Measurements from ENCODE around the gene OLFML2B.
"Not testable (repeated sequence)": the region's sequence is repeated elsewhere in the genome, so short reads cannot be mapped to it uniquely, and the experiment has no call there.

Gene OLFML2B

DNA sequence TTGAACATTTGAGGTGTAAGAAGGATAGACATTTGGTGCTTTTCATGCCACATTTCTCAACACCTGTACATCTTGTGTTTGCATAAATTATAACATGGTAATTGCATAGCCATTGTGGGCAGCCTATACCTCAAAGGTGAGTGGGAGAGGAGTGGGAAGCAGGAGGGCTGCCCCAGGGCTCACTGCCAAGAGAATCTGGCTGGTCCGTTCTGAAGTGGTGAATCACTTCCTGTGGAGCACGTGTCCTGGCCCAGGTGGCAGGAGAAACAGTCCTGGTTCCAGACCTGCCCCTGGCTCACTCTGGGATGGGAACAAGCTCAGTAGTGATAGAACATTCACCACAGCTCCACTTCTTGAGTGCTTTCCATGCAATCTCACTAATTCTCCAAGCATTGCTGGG lies 11.6 kb upstream of the OLFML2B start:
- no peak for DNase-seq (ENCODE audit: low read depth)

DNA sequence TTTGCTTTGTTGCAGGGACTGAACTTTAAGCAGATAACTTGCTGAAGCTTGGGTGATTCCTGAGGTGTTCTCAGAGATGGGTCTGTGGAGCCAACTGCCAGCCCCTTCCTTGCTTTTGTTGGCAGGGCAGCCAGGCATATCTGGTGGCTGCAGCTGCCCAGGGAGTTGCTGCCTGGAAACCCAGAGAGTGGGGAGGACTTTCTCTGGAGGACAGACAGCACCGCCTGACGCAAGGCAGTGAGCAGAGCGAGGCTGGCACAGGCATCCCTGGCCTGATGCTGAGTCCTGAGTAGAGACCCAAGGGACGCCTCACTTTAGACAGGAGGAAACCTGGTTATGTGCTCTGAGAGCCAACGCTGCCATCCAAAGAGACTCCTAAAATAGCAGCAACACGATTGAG lies 9.8 kb upstream of the OLFML2B start:
- no peak for DNase-seq (ENCODE audit: low read depth)

- DNase-seq (ENCODE audit: low read depth) = no peak
Observed at GRCh38 chr1:162030759-162031280, 7.2 kb upstream of the OLFML2B start.

DNA sequence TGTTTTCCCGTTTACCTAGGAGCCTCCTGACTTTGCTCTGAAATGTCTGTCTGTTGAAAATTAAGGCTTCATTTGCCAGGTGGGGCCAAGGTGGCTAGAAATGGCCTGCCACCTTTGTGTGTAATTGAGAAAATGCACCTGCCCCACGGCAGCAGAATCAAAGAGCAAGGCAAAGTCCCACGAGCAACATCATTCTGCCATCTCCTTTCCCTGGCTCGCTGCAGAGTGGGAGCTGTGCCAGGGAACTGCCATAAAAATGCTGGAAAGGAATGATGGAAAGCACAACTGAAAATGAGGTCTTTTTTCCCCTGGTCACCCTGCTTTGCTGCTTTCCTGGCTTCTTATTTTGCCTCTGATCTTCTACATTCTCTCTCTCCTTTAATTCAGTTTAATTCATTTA lies 5.5 kb upstream of the OLFML2B start:
- DNase-seq (ENCODE audit: low read depth) = no peak

DNA sequence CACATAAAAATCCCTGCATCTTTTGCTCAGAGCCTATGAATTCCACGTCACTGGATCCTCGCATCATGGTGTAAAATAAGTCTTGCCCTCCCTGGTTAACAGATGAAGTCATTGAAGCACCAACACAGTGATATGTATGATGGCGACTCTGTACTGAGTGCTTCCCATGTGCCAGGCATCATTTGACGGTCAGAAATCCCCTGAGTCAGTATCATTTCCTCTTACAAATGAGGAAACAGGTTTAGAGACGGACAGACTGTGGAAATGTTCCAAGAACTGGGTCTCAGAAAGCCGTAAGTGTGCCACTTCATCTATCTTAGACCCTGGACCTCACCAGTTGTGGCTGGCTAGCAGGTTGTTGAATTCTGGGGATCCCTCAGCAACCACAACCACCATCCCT lies 5.1 kb upstream of the OLFML2B start:
- DNase-seq (ENCODE audit: low read depth) = no peak

- no peak for DNase-seq (ENCODE audit: low read depth)
Observed at GRCh38 chr1:162026881-162027280, 3.2 kb upstream of the OLFML2B start.

DNA sequence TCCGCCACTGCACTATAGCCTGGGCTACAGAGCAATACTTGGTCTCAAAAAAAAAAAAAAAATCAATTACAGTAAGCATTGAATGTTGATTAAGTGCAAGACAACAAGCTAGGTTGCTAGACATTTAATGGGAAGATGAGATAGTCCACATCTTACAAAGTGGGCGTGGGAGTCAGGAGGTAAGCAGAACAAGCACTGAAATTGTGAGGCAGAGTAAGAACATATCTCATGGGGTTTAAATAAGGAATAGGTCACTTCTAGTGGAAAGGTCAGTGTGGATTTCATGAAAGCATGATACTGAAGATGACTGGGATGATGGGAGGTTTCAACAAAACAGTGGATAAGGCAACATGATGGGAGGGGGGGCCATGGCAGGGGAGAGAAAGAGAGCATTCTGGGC lies 1.9 kb upstream of the OLFML2B start:
- no peak for DNase-seq (ENCODE audit: low read depth)

DNA sequence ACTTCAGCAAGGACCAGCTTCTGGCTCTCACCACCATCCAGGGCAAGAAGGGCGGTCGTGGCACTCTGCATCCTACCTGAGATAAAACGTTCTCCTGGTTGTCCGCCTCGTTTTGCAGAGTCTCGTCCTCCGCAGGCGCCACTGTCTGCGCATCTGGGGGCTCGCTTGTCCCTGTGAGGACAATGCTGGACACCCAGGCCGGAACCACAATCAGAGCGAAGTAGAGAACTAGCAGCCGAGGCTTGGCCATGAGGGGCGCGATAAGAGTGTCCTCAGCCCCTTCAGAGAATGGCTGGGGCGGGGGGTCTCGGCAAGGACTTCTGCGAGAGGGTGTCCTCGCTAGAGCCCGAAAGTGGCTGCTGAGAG lies 505 bp downstream of the OLFML2B start:
- no peak for DNase-seq (ENCODE audit: low read depth)

DNA sequence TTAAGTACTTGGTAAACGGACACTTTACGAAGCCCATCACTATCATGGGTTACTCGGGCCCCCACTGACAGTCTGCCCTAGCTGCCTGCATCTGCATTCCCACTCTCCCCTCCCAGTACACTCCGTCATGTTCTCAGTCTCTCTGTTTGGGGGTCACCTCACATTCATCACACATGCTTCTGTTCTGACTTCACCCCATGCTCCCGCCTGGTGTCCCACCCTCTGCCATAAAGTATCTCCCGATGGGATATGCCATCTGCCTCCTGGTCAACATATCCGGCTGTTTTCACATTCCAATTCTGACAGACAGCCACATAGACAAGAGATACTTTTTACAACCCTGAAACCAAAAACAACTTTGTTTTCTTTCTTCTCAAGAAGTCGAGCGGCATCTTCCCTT lies 1.0 kb downstream of the OLFML2B start:
- DNase-seq (ENCODE audit: low read depth) = no peak

DNA sequence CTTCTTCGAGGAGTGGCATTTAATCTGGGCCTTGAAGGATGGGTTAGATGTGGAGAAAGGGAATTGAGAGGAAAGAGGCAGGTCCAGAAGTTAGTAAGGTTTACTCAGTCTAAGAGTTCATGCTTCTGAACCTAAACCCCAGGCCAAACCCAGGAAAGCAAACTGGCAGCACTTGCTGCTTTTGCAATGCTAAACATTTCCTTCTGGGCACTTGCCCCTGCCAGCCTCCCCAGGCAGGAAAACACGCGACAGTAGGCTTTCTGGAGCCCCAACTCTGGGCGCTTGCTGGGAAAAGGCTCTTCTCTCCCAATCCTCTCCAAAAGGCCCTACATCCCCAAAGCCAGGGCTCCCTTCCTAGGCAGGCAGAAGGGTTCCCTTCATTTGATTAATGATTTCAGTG lies 2.5 kb downstream of the OLFML2B start:
- no peak for DNase-seq (ENCODE audit: low read depth)

DNA sequence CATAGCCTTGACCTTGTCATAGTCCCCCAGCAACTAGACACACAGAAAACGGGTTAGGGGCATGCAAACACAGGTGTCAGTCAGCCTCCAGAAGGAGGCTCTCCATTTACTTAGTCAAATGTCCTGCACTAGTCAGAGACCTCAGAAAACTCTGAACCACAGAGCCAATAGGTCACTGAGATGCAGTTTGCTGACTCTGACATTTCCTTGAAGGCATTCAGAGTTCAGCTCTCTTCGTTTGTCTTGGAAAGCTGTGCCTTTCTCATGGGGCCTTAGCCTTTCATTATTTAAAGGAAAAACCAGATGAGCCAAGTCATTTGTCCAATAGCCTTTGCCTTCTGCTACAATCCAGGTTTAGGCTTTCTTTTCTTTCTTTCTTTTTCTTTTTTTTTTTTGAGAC lies 3.5 kb downstream of the OLFML2B start:
- no peak for DNase-seq (ENCODE audit: low read depth)

- DNase-seq (ENCODE audit: low read depth) = no peak
Observed at GRCh38 chr1:162019446-162019845, 4.2 kb downstream of the OLFML2B start.

GRCh38 chr1:162019006-162019405 lies 4.7 kb downstream of the OLFML2B start:
- no peak for DNase-seq (ENCODE audit: low read depth)

- no peak for DNase-seq (ENCODE audit: low read depth)
Observed at GRCh38 chr1:162018418-162018817, 5.3 kb downstream of the OLFML2B start.

DNA sequence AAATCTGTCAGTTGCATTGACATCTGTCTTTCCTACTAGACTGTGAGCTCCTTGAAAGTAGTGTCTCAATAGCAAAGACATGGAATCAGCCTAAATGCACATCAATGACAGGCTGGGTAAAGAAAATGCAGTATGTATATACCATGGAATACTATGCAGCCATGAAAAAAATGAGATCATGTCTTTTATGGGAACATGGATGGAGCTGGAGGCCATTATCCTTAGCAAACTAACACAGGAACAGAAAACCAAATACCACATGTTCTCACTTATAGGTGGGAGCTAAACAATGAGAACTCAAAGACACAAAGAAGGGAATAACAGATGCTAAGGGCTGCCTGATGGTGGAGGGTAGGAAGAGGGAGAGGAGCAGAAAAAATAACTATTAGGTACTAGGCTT lies 5.9 kb downstream of the OLFML2B start:
- not testable (repeated sequence) for DNase-seq (ENCODE audit: low read depth)

GRCh38 chr1:162016631-162017030 lies 7.0 kb downstream of the OLFML2B start:
- DNase-seq (ENCODE audit: low read depth) = no peak

- no peak for DNase-seq (ENCODE audit: low read depth)
Observed at GRCh38 chr1:162015196-162015595, 8.5 kb downstream of the OLFML2B start.

DNA sequence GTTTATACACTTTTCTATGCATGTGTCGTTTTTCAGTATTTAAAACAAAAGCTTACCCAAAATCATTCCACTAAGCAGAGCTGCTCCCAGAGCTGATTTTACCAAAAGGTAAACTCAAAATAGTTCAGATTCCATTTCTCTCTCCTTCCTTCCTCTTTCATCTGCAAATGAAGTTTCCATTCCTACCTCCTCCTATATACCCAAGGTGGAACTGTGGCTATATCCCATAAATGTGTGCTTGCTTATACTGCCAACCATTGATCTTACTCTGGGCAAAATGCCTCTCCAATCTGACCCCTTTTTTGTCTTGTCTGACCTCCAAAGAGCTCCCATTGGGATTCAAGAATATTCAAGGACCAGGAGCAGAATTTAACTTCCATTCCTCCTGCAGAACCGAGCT lies 9.5 kb downstream of the OLFML2B start:
- no peak for DNase-seq (ENCODE audit: low read depth)

- no peak for DNase-seq (ENCODE audit: low read depth)
Observed at GRCh38 chr1:162013289-162013688, 10.4 kb downstream of the OLFML2B start.

- no peak for DNase-seq (ENCODE audit: low read depth)
Observed at GRCh38 chr1:162011337-162012012, 12.2 kb downstream of the OLFML2B start.

DNA sequence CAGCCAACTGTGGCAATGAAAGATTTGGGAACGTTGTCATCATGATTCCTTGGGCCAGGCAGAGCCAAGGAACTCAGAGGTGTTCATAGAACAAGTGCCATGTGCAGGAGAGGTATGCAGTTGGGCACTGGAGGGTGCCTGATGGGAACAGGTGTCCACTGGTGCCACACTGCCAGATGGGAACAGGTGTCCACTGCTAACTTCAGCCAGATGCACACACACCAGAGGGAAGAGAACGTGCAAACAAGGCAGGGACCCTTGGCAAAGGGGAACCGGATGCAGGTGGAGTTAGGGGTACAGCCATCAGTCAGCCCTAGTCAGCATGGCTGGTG lies 13.5 kb downstream of the OLFML2B start:
- no peak for DNase-seq (ENCODE audit: low read depth)

DNA sequence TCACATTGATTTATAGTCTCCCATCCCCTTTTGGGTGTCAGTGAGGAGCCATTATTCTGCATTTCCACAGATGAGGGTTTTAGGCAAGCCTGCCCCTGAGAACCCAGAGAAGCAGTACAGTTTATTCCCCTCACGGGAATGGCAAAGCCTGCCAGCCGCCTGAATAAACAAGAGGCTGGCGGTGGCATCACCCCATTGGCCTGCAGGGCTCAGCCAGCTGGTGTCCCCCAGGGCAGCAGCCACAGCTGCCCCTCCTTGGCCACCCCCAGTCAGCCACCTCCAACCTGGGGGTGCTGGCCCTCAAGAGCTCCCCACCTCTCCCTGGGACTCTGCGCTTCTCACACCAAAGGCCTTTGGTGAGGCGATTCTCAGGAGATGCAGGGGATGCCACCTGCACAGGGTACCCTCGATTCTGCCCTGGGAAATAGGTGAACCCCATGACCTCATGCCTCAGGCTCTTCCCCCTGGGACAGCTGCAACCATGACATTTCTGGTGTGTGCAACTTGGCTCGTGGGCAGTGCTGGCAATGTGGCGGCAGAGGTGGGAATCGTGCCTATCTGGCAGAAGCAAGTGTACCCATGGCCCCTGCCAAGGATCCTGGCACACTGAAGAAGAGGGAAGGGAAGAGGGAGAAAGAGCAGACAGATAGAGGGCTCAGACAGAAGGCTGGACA lies 14.0 kb downstream of the OLFML2B start:
- no peak for DNase-seq (ENCODE audit: low read depth)

DNA sequence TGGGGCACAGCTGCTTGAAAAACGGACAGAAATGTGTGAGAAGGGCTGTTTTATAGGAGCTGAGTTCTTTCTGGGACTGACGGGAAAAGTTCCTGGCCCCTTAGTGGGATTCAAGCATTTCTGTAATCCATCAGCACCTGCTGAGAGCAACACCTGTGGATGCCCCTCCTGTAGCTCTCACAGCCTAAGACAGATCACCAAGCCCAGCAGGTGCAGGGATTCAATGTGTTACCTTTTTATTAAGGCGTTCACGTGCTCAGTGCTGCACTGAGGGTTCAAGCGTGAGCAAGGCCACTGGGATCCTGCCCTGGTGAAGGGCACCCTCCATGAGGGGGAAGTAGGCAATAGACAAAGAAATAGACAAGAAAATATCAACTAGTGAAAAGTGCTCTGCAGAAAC lies 14.9 kb downstream of the OLFML2B start:
- DNase-seq (ENCODE audit: low read depth) = no peak

DNA sequence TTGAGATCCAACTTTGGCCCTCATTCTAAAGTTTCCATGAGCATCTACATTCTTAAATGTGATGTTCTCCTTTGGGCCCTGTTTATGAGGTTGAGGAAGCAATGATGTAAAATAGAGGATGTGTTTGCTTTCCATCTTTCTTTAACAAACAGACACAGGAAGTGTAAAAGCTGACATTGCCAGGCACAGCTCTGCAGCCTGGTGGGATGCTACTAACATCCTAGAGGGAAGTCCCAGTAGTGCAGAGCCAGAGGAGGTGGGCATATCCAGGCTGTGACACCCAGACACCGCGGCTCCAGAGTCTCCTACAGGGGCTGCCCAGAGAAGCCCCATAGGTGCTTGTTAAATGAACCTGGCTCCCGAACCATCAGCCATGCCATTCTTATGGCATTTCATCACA lies 16.2 kb downstream of the OLFML2B start:
- no peak for DNase-seq (ENCODE audit: low read depth)
